ENCODE measurements around the gene OLFML1. TPM values are rescaled to one million over a fixed set of nuclear protein-coding genes. Genes with fewer than 3 reads are reported as not detected.

Gene OLFML1
- total and polyA plus RNA-seq, 10 of the 15 experiments (the other 5 are each of a cell fraction or from before 2014, with no cell fraction given), result 0.04 to 0.71 (median 0.21) TPM; not detected in 6

DNA sequence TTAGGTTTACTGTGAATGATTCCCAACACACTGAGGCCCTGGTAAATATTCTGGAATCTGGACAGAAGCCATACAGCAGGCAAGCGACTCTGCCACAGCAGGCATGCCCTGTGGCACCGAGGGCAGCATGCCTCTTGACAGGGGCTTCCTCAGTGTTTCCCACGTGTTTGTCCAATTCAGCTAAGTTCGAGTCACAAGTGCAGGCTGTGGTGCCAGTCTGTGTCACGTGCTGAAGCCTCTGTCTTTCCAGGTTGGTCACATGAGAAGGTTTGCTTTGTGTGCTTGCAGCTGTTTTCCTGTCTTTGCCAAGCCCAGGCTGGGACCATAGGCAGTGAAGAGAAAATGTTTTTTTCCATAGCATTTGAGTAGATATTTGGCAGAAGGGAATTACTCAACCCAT lies 26.1 kb downstream of the OLFML1 start:
- ChIA-PET CTCF (interaction anchor here (0.9 to 8.1 kb wide), 19 partner anchors 10 to 179 kb away, joined by 3 to 67 read pairs (median 8); no protein-coding TSS in a partner anchor), POLR2A (interaction anchor here (0.7 to 4.0 kb wide), 6 partner anchors 10 to 43 kb away, joined by 3 to 24 read pairs (median 10); no protein-coding TSS in a partner anchor), SMC1A (ENCODE audit: uncharacterized antibody, unreplicated experiment) (interaction anchor here (1.0 to 9.6 kb wide), 13 partner anchors 10 to 155 kb away, joined by 3 to 69 read pairs (median 7); no protein-coding TSS in a partner anchor), RAD21 (ENCODE audit: unreplicated experiment) (interaction anchor here (0.8 to 7.1 kb wide), 12 partner anchors 10 to 159 kb away, joined by 3 to 57 read pairs (median 9); no protein-coding TSS in a partner anchor)
- intact Hi-C loops (cut with micrococcal nuclease; ENCODE audit: unreplicated experiment) (loop anchor here (5.0 to 10.0 kb wide), 2 partner anchors 176 to 767 kb away; no protein-coding TSS in a partner anchor), in situ Hi-C loops (cut with MboI) (loop anchor here (25.0 kb wide), 1 partner anchor 1824 kb away; the partner anchor contains the start of genes TRIM22 and TRIM5)
- Histone ChIP-seq H3K9ac (ENCODE audit: control insufficient read depth, insufficient read depth, low read length) (peak overlapping the region; percentile 17; the same call in 1 of the 2 replicates), H2AFZ (ENCODE audit: control insufficient read depth, low read depth, low read length) (no peak overlapping the region), H3K4me2 (ENCODE audit: control insufficient read depth, insufficient read depth) (peak overlapping the region; percentile 67), H3K27ac (ENCODE audit: control insufficient read depth, insufficient read depth) (no peak overlapping the region), H3K36me3 (ENCODE audit: control insufficient read depth in 2 of 2, insufficient read depth in 2 of 2, low read length in 1 of 2) (no peaks in the 10 kb centered on the region), H3K79me2 (ENCODE audit: control insufficient read depth, insufficient read depth, low read length) (peaks cover 38% of the 10 kb centered on the region), H3K9me3 (replicated peaks; ENCODE audit: control insufficient read depth, insufficient read depth, low read length) (no peaks in the 10 kb centered on the region), H3K4me1 (ENCODE audit: control insufficient read depth, insufficient read depth, low read length) (peaks cover 22% of the 10 kb centered on the region), H3K4me3 (0 out of 2 replicates have a peak overlapping the region, but pooled peaks have one; percentile 92), H4K20me1 (ENCODE audit: control insufficient read depth, insufficient read depth) (no peaks in the 10 kb centered on the region), H3K27me3 (replicated peaks in 1 of 2; ENCODE audit: control insufficient read depth in 2 of 2, insufficient read depth in 2 of 2, low read length in 1 of 2) (no peaks in the 10 kb centered on the region)
- no peak for FAIRE-seq
- BruUV-seq (replicated peaks), result no TSS peak
- ATAC-seq, result no peak
- WGBS (ENCODE audit: insufficient coverage, insufficient replicate concordance, low lambda C conversion rate, missing lambda C conversion rate), result 70% methylated on average over 5 of the region's 5 CpGs
- TF ChIP-seq RAD51 (IDR thresholded peaks at IDR 0.05) (peak; percentile 86), TBL1XR1 (IDR thresholded peaks at IDR 0.05; ENCODE audit: low read depth, low read length) (no peak), USF2 (IDR thresholded peaks at IDR 0.05; ENCODE audit: borderline replicate concordance, low read depth, low read length) (peak; percentile 41; the same call in 1 of the 2 replicates), BHLHE40 (IDR thresholded peaks at IDR 0.05; ENCODE audit: borderline replicate concordance in 1 of 2, low read depth in 2 of 2, low read length in 1 of 2) (peak; percentile 62 to 78; a peak in 3 of 4 replicates), HDAC6 (IDR thresholded peaks at IDR 0.05; ENCODE audit: unreplicated experiment) (no peak)
- TF ChIP-seq, protein P1, sequence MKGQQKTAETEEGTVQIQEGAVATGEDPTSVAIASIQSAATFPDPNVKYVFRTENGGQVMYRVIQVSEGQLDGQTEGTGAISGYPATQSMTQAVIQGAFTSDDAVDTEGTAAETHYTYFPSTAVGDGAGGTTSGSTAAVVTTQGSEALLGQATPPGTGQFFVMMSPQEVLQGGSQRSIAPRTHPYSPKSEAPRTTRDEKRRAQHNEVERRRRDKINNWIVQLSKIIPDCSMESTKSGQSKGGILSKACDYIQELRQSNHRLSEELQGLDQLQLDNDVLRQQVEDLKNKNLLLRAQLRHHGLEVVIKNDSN (IDR thresholded peaks at IDR 0.05; ENCODE audit: borderline replicate concordance, extremely low read length, insufficient read depth, low read depth, low read length), result peak; percentile 73
- TF ChIP-seq, protein P2, sequence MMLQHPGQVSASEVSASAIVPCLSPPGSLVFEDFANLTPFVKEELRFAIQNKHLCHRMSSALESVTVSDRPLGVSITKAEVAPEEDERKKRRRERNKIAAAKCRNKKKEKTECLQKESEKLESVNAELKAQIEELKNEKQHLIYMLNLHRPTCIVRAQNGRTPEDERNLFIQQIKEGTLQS (IDR thresholded peaks at IDR 0.05; ENCODE audit: borderline replicate concordance, extremely low read depth, low read depth, low read length), result peak; percentile 19; the same call in 1 of the 2 replicates
- TF ChIP-seq, protein P3, sequence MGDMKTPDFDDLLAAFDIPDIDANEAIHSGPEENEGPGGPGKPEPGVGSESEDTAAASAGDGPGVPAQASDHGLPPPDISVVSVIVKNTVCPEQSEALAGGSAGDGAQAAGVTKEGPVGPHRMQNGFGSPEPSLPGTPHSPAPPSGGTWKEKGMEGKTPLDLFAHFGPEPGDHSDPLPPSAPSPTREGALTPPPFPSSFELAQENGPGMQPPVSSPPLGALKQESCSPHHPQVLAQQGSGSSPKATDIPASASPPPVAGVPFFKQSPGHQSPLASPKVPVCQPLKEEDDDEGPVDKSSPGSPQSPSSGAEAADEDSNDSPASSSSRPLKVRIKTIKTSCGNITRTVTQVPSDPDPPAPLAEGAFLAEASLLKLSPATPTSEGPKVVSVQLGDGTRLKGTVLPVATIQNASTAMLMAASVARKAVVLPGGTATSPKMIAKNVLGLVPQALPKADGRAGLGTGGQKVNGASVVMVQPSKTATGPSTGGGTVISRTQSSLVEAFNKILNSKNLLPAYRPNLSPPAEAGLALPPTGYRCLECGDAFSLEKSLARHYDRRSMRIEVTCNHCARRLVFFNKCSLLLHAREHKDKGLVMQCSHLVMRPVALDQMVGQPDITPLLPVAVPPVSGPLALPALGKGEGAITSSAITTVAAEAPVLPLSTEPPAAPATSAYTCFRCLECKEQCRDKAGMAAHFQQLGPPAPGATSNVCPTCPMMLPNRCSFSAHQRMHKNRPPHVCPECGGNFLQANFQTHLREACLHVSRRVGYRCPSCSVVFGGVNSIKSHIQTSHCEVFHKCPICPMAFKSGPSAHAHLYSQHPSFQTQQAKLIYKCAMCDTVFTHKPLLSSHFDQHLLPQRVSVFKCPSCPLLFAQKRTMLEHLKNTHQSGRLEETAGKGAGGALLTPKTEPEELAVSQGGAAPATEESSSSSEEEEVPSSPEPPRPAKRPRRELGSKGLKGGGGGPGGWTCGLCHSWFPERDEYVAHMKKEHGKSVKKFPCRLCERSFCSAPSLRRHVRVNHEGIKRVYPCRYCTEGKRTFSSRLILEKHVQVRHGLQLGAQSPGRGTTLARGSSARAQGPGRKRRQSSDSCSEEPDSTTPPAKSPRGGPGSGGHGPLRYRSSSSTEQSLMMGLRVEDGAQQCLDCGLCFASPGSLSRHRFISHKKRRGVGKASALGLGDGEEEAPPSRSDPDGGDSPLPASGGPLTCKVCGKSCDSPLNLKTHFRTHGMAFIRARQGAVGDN (IDR thresholded peaks at IDR 0.05), result peak; percentile 78
- DNase-seq (ENCODE audit: low read depth, low spot score), result no peak
